HEK293T (cell line): ENCODE data around the gene SEMA3A.
"Not testable (repeated sequence)": the region's sequence is repeated elsewhere in the genome, so short reads cannot be mapped to it uniquely, and the experiment has no call there.

Experiments
- CTCF ChIA-PET: fragments of 350-600 bp; formaldehyde crosslinking; extraction: SDS; loops from one replicate; lab custom pipeline; 2021; ENCODE audit warnings: antibody characterized with exemption, inconsistent platforms; lab: Yijun Ruan, JAX
- POLR2A ChIA-PET: fragments of 350-600 bp; formaldehyde crosslinking; extraction: SDS; loops from one replicate; lab custom pipeline; 2020; ENCODE audit warnings: antibody characterized with exemption, inconsistent platforms; lab: Yijun Ruan, JAX
- DNase-seq: peaks from one replicate; pipeline ENCODE4 v3.0.0; 2012; ENCODE audit warnings: mixed read lengths; ENCODE audit errors: extremely low spot score
- ARNT ChIP-seq: fragments of 450-650 bp; IDR thresholded peaks from 2 replicates; pipeline ENCODE4 v1.6.1; 2017; ENCODE audit warnings: mild to moderate bottlenecking
- BHLHE40 ChIP-seq: fragments of 450-650 bp; IDR thresholded peaks from 2 replicates; pipeline ENCODE4 v1.6.1; 2016; ENCODE audit warnings: mild to moderate bottlenecking, moderate library complexity, borderline replicate concordance
- CTBP1 ChIP-seq: fragments of 450-650 bp; IDR thresholded peaks from 2 replicates; pipeline ENCODE4 v1.6.1; 2016; ENCODE audit warnings: borderline replicate concordance
- ELF4 ChIP-seq: fragments of 450-650 bp; IDR thresholded peaks from 2 replicates; pipeline ENCODE4 v1.6.1; 2017; ENCODE audit warnings: antibody characterized with exemption
- FOXA1 ChIP-seq: fragments of 450-650 bp; IDR thresholded peaks from 2 replicates; pipeline ENCODE4 v1.6.1; 2016; ENCODE audit warnings: mild to moderate bottlenecking
- FOXK2 ChIP-seq: fragments of 450-650 bp; IDR thresholded peaks from 2 replicates; pipeline ENCODE4 v1.6.1; 2016; ENCODE audit warnings: mild to moderate bottlenecking
- FOXM1 ChIP-seq: fragments of 450-650 bp; IDR thresholded peaks from 2 replicates; pipeline ENCODE4 v1.6.1; 2017; ENCODE audit warnings: mild to moderate bottlenecking, borderline replicate concordance
- HDGF ChIP-seq: fragments of 450-650 bp; IDR thresholded peaks from 2 replicates; pipeline ENCODE4 v1.6.1; 2017; ENCODE audit warnings: antibody characterized with exemption, borderline replicate concordance
- L3MBTL2 ChIP-seq: fragments of 450-650 bp; conservative IDR thresholded peaks from 2 replicates; pipeline ENCODE4 v1.6.1; 2016; ENCODE audit warnings: mild to moderate bottlenecking
- LEF1 ChIP-seq: fragments of 450-650 bp; IDR thresholded peaks from 2 replicates; pipeline ENCODE4 v1.6.1; 2017; ENCODE audit warnings: mild to moderate bottlenecking, borderline replicate concordance
- NFRKB ChIP-seq: fragments of 450-650 bp; IDR thresholded peaks from 2 replicates; pipeline ENCODE4 v1.6.1; 2016; ENCODE audit warnings: mild to moderate bottlenecking, moderate library complexity
- PKNOX1 ChIP-seq: fragments of 450-650 bp; IDR thresholded peaks from 2 replicates; pipeline ENCODE4 v1.6.1; 2016
- SP1 ChIP-seq: fragments of 450-650 bp; IDR thresholded peaks from 2 replicates; pipeline ENCODE4 v1.6.1; 2017
- SUZ12 ChIP-seq: fragments of 450-650 bp; IDR thresholded peaks from 2 replicates; pipeline ENCODE4 v1.6.1; 2016; ENCODE audit warnings: mild to moderate bottlenecking
- TARDBP ChIP-seq: fragments of 450-650 bp; IDR thresholded peaks from 2 replicates; pipeline ENCODE4 v1.6.1; 2016
- ZNF384 ChIP-seq: fragments of 450-650 bp; IDR thresholded peaks from 2 replicates; pipeline ENCODE4 v1.6.1; 2016

SEMA3A gene

GRCh38 chr7:84070770-84071169, 123.8 kb downstream of the SEMA3A start:
- CTCF ChIA-PET, result no interaction called here
- TF ChIP-seq ZNF384 (no peak), TARDBP (no peak), SP1 (no peak), FOXK2 (no peak), FOXA1 (no peak), BHLHE40 (no peak), SUZ12 (no peak), FOXM1 (no peak), LEF1 (no peak), NFRKB (no peak), HDGF (no peak), ELF4 (no peak)
- no peak for DNase-seq
- POLR2A ChIA-PET, result no interaction called here

- TF ChIP-seq TARDBP (no peak), ELF4 (no peak), ARNT (no peak), BHLHE40 (no peak), SUZ12 (no peak), PKNOX1 (no peak), LEF1 (no peak), CTBP1 (no peak), NFRKB (no peak), L3MBTL2 (no peak), FOXK2 (no peak), FOXA1 (no peak), SP1 (no peak), FOXM1 (no peak), HDGF (no peak), ZNF384 (no peak)
- ChIA-PET CTCF (no interaction called here), POLR2A (no interaction called here)
- no peak for DNase-seq
Measured at GRCh38 chr7:84069999-84070500, 124.5 kb downstream of the SEMA3A start.

GRCh38 chr7:84069033-84069432, 125.6 kb downstream of the SEMA3A start:
- POLR2A ChIA-PET, result no interaction called here
- TF ChIP-seq NFRKB (no peak), PKNOX1 (no peak), FOXK2 (no peak), SUZ12 (no peak), HDGF (no peak), ZNF384 (no peak), SP1 (no peak), ARNT (no peak), TARDBP (no peak), L3MBTL2 (no peak), CTBP1 (no peak), ELF4 (no peak), BHLHE40 (no peak), FOXA1 (no peak)

GRCh38 chr7:84062489-84062901, 132.1 kb downstream of the SEMA3A start:
- DNase-seq, POLR2A ChIA-PET: not testable (repeated sequence)

More at GRCh38 chr7:84069033-84069432, 125.6 kb downstream of the SEMA3A start:
- DNase-seq, result no peak
- CTCF ChIA-PET, result no interaction called here

GRCh38 chr7:84060760-84061261, 133.8 kb downstream of the SEMA3A start:
- no peak for TF ChIP-seq FOXK2
- TF ChIP-seq L3MBTL2, result no peak
- TF ChIP-seq PKNOX1, result no peak
- no peak for TF ChIP-seq SP1
- ChIA-PET CTCF (no interaction called here), POLR2A (no interaction called here)
- DNase-seq, result no peak

More at GRCh38 chr7:84062489-84062901, 132.1 kb downstream of the SEMA3A start:
- CTCF ChIA-PET, result not testable (repeated sequence)

- no peak for DNase-seq
- no peak for TF ChIP-seq SP1
- TF ChIP-seq SUZ12, result no peak
- TF ChIP-seq ZNF384, result no peak
- no peak for TF ChIP-seq ELF4
- no peak for TF ChIP-seq FOXM1
- TF ChIP-seq FOXK2, result no peak
- no peak for TF ChIP-seq CTBP1
- TF ChIP-seq BHLHE40, result no peak
- no peak for TF ChIP-seq ARNT
- TF ChIP-seq NFRKB, result no peak
- TF ChIP-seq L3MBTL2, result no peak
- TF ChIP-seq HDGF, result no peak
- POLR2A ChIA-PET, result no interaction called here
- CTCF ChIA-PET, result no interaction called here
Measured at GRCh38 chr7:84060000-84060399, 134.6 kb downstream of the SEMA3A start.
